ENCODE measurements around the gene TTBK1.
"Not testable (repeated sequence)": the region's sequence is repeated elsewhere in the genome, so short reads cannot be mapped to it uniquely, and the experiment has no call there.

TTBK1 gene

GRCh38 chr6:43295456-43295855 lies 52.2 kb downstream of the TTBK1 start:
- no peaks in the 10 kb centered on the region for H3K36me3 ChIP-seq (ENCODE audit: control insufficient read depth, insufficient read depth, low read length, severe bottlenecking)
- no peaks in the 10 kb centered on the region for H3K4me1 ChIP-seq (ENCODE audit: control insufficient read depth, insufficient read depth, low read length)
- no peak overlapping the region for H3K4me3 ChIP-seq (ENCODE audit: low read length)
- H3K27me3 ChIP-seq (replicated peaks; ENCODE audit: control insufficient read depth, insufficient read depth, low read length) = peaks cover 44% of the 10 kb centered on the region
- H3K9ac ChIP-seq (ENCODE audit: low read length) = no peak overlapping the region
- no peak for DNase-seq (ENCODE audit: low read depth)
- H3K9me3 ChIP-seq (ENCODE audit: control insufficient read depth, low read length) = no peaks in the 10 kb centered on the region

- Histone ChIP-seq H3K9ac (ENCODE audit: low read length) (no peak overlapping the region), H3K4me1 (ENCODE audit: control insufficient read depth, insufficient read depth, low read length) (no peaks in the 10 kb centered on the region), H3K9me3 (ENCODE audit: control insufficient read depth, low read length) (no peaks in the 10 kb centered on the region), H3K4me3 (ENCODE audit: low read length) (no peak overlapping the region), H3K36me3 (ENCODE audit: control insufficient read depth, insufficient read depth, low read length, severe bottlenecking) (no peaks in the 10 kb centered on the region), H3K27me3 (replicated peaks; ENCODE audit: control insufficient read depth, insufficient read depth, low read length) (peaks cover 55% of the 10 kb centered on the region)
- no peak for DNase-seq (ENCODE audit: low read depth)
Observed at GRCh38 chr6:43296780-43297497, 53.7 kb downstream of the TTBK1 start.

GRCh38 chr6:43297644-43298564 lies 54.6 kb downstream of the TTBK1 start, which contains the start of gene SLC22A7:
Gene SLC22A7 (plus strand): TSS chr6:43298260. CDS start chr6:43298359, 99 bp downstream.
- Histone ChIP-seq H3K27me3 (replicated peaks; ENCODE audit: control insufficient read depth, insufficient read depth, low read length) (peaks cover 62% of the 10 kb centered on the region), H3K36me3 (ENCODE audit: control insufficient read depth, insufficient read depth, low read length, severe bottlenecking) (no peaks in the 10 kb centered on the region), H3K4me3 (ENCODE audit: low read length) (no peak within 1 kb of the TSS), H3K9me3 (ENCODE audit: control insufficient read depth, low read length) (no peaks in the 10 kb centered on the region), H3K9ac (ENCODE audit: low read length) (no peak within 1 kb of the TSS), H3K4me1 (ENCODE audit: control insufficient read depth, insufficient read depth, low read length) (no peaks in the 10 kb centered on the region)
- no peak for DNase-seq (ENCODE audit: low read depth)

DNA sequence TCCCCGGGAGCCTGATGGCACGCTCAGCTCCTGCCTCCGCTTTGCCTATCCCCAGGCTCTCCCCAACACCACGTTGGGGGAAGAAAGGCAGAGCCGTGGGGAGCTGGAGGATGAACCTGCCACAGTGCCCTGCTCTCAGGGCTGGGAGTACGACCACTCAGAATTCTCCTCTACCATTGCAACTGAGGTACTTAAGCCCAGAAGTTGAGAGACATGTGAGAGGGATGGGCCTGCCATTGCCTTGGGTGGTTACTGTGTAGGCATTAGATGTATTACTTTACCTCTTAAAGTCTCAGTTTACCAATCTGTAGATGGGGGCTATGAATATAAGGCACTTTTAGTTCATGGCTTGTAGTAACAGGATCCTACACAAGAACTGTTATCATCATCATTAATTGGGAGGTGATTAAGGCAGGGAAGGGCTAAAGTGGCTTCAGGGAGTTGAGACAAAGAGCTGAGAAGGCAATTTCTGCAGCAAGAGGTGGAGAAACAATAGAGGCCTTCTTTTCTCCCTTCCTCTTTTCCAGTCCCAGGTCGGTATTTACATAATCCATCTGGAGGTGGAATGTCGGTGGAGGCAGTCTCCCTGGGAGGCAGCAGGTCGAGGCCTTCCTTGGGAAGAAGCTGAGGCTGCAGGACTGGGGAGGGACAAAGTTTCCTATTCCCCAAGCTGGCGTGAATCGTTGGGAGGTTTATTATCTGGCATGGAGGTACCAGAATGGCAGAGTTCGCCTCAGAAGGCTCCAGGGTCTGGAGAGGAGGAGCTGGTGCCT lies 55.5 kb downstream of the TTBK1 start:
- no peak for DNase-seq (ENCODE audit: low read depth)
- no peak overlapping the region for H3K9ac ChIP-seq (ENCODE audit: low read length)
- no peaks in the 10 kb centered on the region for H3K4me1 ChIP-seq (ENCODE audit: control insufficient read depth, insufficient read depth, low read length)

GRCh38 chr6:43299338-43300293 lies 56.3 kb downstream of the TTBK1 start:
- Histone ChIP-seq H3K4me3 (ENCODE audit: low read length) (no peak overlapping the region), H3K27me3 (replicated peaks; ENCODE audit: control insufficient read depth, insufficient read depth, low read length) (peaks cover 59% of the 10 kb centered on the region), H3K9ac (ENCODE audit: low read length) (no peak overlapping the region), H3K9me3 (ENCODE audit: control insufficient read depth, low read length) (no peaks in the 10 kb centered on the region), H3K36me3 (ENCODE audit: control insufficient read depth, insufficient read depth, low read length, severe bottlenecking) (no peaks in the 10 kb centered on the region), H3K4me1 (ENCODE audit: control insufficient read depth, insufficient read depth, low read length) (no peaks in the 10 kb centered on the region)
- DNase-seq (ENCODE audit: low read depth) = no peak

More for the DNA sequence above, 55.5 kb downstream of the TTBK1 start:
- Histone ChIP-seq H3K36me3 (ENCODE audit: control insufficient read depth, insufficient read depth, low read length, severe bottlenecking) (no peaks in the 10 kb centered on the region), H3K9me3 (ENCODE audit: control insufficient read depth, low read length) (no peaks in the 10 kb centered on the region), H3K4me3 (ENCODE audit: low read length) (no peak overlapping the region), H3K27me3 (replicated peaks; ENCODE audit: control insufficient read depth, insufficient read depth, low read length) (peaks cover 57% of the 10 kb centered on the region)

- DNase-seq (ENCODE audit: low read depth) = no peak
- H3K4me3 ChIP-seq (ENCODE audit: low read length) = no peak overlapping the region
- no peak overlapping the region for H3K9ac ChIP-seq (ENCODE audit: low read length)
- no peaks in the 10 kb centered on the region for H3K4me1 ChIP-seq (ENCODE audit: control insufficient read depth, insufficient read depth, low read length)
- H3K27me3 ChIP-seq (replicated peaks; ENCODE audit: control insufficient read depth, insufficient read depth, low read length) = peaks cover 62% of the 10 kb centered on the region
- H3K9me3 ChIP-seq (ENCODE audit: control insufficient read depth, low read length) = no peaks in the 10 kb centered on the region
- no peaks in the 10 kb centered on the region for H3K36me3 ChIP-seq (ENCODE audit: control insufficient read depth, insufficient read depth, low read length, severe bottlenecking)
Observed at GRCh38 chr6:43301081-43301870, 58.0 kb downstream of the TTBK1 start.

DNA sequence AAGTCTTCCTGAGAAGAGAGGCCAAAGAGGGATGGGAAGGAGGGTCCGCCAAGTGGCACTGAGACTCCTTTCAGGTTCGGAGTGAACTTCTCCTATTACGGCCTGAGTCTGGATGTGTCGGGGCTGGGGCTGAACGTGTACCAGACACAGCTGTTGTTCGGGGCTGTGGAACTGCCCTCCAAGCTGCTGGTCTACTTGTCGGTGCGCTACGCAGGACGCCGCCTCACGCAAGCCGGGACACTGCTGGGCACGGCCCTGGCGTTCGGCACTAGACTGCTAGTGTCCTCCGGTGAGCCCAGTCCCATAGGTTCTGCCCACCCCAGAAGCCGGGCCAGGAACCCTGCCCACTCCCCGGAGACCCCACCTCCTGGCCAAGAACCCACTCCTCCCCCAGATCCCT lies 58.8 kb downstream of the TTBK1 start:
- H3K9me3 ChIP-seq (ENCODE audit: control insufficient read depth, low read length) = no peaks in the 10 kb centered on the region
- peaks cover 55% of the 10 kb centered on the region for H3K27me3 ChIP-seq (replicated peaks; ENCODE audit: control insufficient read depth, insufficient read depth, low read length)
- H3K4me1 ChIP-seq (ENCODE audit: control insufficient read depth, insufficient read depth, low read length) = no peaks in the 10 kb centered on the region
- DNase-seq (ENCODE audit: low read depth) = no peak
- H3K36me3 ChIP-seq (ENCODE audit: control insufficient read depth, insufficient read depth, low read length, severe bottlenecking) = no peaks in the 10 kb centered on the region
- no peak overlapping the region for H3K4me3 ChIP-seq (ENCODE audit: low read length)
- H3K9ac ChIP-seq (ENCODE audit: low read length) = no peak overlapping the region

DNA sequence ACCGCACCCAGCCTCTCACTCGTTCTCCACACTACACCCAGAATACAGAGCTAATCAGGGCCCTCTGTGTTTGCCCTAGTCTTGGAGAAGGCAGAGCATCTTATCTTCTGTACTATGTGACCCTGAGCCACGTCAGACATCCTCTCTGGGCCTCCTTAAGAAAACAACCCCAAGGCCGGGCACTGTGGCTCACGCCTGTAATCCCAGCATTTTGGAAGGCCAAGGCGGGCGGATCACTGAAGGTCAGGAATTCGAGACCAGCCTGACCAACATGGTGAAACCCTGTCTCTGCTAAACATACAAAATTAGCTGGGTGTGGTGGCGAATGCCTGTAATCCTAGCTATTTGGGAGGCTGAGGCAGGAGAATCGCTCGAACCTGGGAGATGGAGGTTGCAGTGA lies 59.7 kb downstream of the TTBK1 start:
- not testable (repeated sequence) for H3K9me3 ChIP-seq (ENCODE audit: control insufficient read depth, low read length); DNase-seq (ENCODE audit: low read depth); H3K4me3 ChIP-seq (ENCODE audit: low read length); H3K4me1 ChIP-seq (ENCODE audit: control insufficient read depth, insufficient read depth, low read length); H3K36me3 ChIP-seq (ENCODE audit: control insufficient read depth, insufficient read depth, low read length, severe bottlenecking); H3K9ac ChIP-seq (ENCODE audit: low read length)
- peaks cover 50% of the 10 kb centered on the region for H3K27me3 ChIP-seq (replicated peaks; ENCODE audit: control insufficient read depth, insufficient read depth, low read length)

DNA sequence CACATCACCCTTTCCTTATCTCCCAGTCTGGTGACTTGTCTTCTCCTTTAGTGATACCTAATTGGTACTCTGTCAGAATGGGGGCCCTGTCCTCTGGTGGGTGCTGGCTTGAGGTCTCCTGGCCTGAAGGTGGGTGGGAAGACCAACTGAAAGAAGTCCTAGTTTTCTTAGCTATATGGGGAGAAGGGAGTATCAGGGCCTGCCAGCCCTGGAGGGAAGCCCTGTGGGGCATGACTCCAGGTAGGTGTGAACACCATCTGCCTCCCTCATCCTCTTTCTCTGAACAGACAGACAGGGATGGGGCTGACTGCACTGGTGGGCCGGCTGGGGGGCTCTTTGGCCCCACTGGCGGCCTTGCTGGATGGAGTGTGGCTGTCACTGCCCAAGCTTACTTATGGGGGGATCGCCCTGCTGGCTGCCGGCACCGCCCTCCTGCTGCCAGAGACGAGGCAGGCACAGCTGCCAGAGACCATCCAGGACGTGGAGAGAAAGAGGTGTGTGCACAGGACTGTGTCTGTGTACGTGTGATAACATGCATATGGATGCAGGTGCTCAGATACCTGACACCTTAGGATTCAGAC lies 60.6 kb downstream of the TTBK1 start:
- Histone ChIP-seq H3K9me3 (ENCODE audit: control insufficient read depth, low read length) (no peaks in the 10 kb centered on the region), H3K4me1 (ENCODE audit: control insufficient read depth, insufficient read depth, low read length) (peaks cover 4% of the 10 kb centered on the region), H3K9ac (ENCODE audit: low read length) (no peak overlapping the region), H3K36me3 (ENCODE audit: control insufficient read depth, insufficient read depth, low read length, severe bottlenecking) (no peaks in the 10 kb centered on the region), H3K27me3 (replicated peaks; ENCODE audit: control insufficient read depth, insufficient read depth, low read length) (peaks cover 46% of the 10 kb centered on the region), H3K4me3 (ENCODE audit: low read length) (no peak overlapping the region)
- DNase-seq (ENCODE audit: low read depth) = no peak

Measured in adipocyte (in vitro differentiated cells).